Mucosa of descending colon (tissue), 3 donors: Measurements from ENCODE around the gene AFG3L2. TPM values are rescaled to one million over a fixed set of nuclear protein-coding genes. Genes with fewer than 3 reads are reported as not detected.

ENCODE experiments used
- ATAC-seq: fragments of 200-7000 bp; cut with Tn5 transposase; one replicate; pipeline ENCODE4 v1.9.1; 2020; ENCODE audit warnings: mild to moderate bottlenecking, moderate library complexity
- DNase-seq, 3 donors: peaks; one replicate each; pipeline ENCODE4 v3.0.0-alpha.2; 2020
- H3K36me3 ChIP-seq: fragments of 200-600 bp; one replicate; pipeline ENCODE4 v1.8.0; 2021; ENCODE audit warnings: low read depth, mild to moderate bottlenecking
- H3K4me1 ChIP-seq: fragments of 200-600 bp; one replicate; pipeline ENCODE4 v1.8.0; 2021; ENCODE audit warnings: low read depth, mild to moderate bottlenecking
- H3K4me3 ChIP-seq: fragments of 200-600 bp; one replicate; pipeline ENCODE4 v1.8.0; 2021; ENCODE audit warnings: mild to moderate bottlenecking
- H3K9me3 ChIP-seq: fragments of 200-600 bp; one replicate; pipeline ENCODE4 v1.8.0; 2021; ENCODE audit warnings: mild to moderate bottlenecking
- intact Hi-C, 2 donors: fragments of 100-400 bp; cut with DNase I in 1 of 2; cut with micrococcal nuclease in 1 of 2; formaldehyde crosslinking; loops; one replicate each; pipeline versions ENCODE4 v1.11.0 to v1.11.1; 2022; cut with DNase I, micrococcal nuclease
- total RNA-seq, 3 donors: library from RNA; stranded (reverse); fragmentation: NEBNext Ultra II Directional in 2 of 3; extraction: Animal tissue kit (Norgen Biotek cat#: 25700) in 2 of 3; gene quantifications; one replicate each; pipeline versions ENCODE4 v1.2.1 to v1.2.4, GENCODE V29; 2021 to 2023
- TF ChIP-seq, protein P1 (sequence below): fragments of 200-600 bp; IDR thresholded peaks from one replicate; pipeline ENCODE4 v1.8.0; 2022; ENCODE audit warnings: antibody characterized with exemption, mild to moderate bottlenecking
- donor health status: DM: no; HTN: no; CAD: no; lungs with moderate emphysema.
- donor health status: DM: no; HTN: no; CAD: no.
- donor health status: DM: no; HTN: yes; CAD: no.

The AFG3L2 gene
- total RNA-seq, 3 donors from 2014 or later: 68.5 to 104 (median 93.1) TPM

DNA sequence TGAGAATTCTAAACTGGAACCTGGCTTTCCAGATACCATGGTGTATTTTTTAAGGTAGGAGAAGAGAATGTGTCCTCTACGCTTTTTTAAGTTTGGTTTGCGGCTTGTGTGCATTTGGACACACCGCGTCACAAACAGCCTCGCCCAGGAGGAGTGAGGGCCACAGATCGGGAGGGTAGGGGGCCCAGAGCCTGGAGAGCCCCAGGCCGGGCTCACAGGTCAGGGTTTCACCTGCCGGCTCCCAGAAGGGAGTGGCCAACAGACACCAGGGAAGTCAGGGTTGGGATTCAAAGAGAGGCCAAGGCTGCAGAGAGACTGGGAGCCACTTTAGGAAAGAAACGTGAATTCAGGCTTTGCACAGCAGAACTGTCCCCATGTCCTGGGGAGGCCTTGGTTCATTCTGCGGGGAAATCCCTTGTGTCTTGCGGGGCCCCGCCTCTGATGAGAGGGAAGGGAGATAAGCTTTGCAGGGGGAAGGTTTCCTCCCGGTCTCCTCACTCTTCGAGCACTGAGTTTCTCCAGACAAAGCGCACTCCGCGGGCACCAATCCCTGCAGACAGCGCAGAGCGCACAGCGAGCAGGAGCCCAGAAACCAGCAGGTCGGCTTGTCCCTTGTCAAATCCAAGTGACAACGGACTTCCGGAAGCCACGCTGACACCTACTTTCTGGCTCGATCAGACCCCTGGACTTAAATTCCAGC is 70.9 kb downstream of the AFG3L2 start:
- H3K4me1 ChIP-seq: peaks cover 10% of the 10 kb centered on the region
- TF ChIP-seq, protein P1, sequence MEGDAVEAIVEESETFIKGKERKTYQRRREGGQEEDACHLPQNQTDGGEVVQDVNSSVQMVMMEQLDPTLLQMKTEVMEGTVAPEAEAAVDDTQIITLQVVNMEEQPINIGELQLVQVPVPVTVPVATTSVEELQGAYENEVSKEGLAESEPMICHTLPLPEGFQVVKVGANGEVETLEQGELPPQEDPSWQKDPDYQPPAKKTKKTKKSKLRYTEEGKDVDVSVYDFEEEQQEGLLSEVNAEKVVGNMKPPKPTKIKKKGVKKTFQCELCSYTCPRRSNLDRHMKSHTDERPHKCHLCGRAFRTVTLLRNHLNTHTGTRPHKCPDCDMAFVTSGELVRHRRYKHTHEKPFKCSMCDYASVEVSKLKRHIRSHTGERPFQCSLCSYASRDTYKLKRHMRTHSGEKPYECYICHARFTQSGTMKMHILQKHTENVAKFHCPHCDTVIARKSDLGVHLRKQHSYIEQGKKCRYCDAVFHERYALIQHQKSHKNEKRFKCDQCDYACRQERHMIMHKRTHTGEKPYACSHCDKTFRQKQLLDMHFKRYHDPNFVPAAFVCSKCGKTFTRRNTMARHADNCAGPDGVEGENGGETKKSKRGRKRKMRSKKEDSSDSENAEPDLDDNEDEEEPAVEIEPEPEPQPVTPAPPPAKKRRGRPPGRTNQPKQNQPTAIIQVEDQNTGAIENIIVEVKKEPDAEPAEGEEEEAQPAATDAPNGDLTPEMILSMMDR: no peak
- H3K9me3 ChIP-seq: no peaks in the 10 kb centered on the region
- H3K36me3 ChIP-seq: no peaks in the 10 kb centered on the region
- DNase-seq (no peak), ATAC-seq (no peak)
- no peak overlapping the region for H3K4me3 ChIP-seq
- intact Hi-C loops: no loop called here

DNA sequence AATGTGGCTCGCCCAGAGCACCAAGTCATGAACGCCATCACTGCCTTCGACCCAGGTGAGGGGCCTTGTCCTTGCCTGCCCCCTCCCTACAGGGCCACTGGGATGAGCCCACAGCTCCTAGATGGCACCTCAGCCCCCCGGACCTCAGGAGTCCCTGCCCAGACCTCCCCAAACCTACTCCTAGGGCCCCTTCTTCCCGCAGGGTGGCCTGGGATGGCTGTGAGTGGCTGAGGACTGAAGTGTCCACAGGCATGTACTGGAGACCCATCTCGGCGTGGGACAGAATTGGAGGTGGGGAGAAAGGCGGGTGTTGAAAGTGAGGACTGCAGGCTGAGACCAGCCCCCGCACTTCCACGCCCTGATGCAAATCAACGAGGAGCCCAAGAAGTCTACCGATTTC is 71.8 kb downstream of the AFG3L2 start:
- no peaks in the 10 kb centered on the region for H3K36me3 ChIP-seq
- peaks cover 10% of the 10 kb centered on the region for H3K4me1 ChIP-seq
- no peak for DNase-seq
- no peaks in the 10 kb centered on the region for H3K9me3 ChIP-seq
- TF ChIP-seq, protein P1: no peak
- no peak for ATAC-seq
- H3K4me3 ChIP-seq: no peak overlapping the region
- intact Hi-C loops: no loop called here

DNA sequence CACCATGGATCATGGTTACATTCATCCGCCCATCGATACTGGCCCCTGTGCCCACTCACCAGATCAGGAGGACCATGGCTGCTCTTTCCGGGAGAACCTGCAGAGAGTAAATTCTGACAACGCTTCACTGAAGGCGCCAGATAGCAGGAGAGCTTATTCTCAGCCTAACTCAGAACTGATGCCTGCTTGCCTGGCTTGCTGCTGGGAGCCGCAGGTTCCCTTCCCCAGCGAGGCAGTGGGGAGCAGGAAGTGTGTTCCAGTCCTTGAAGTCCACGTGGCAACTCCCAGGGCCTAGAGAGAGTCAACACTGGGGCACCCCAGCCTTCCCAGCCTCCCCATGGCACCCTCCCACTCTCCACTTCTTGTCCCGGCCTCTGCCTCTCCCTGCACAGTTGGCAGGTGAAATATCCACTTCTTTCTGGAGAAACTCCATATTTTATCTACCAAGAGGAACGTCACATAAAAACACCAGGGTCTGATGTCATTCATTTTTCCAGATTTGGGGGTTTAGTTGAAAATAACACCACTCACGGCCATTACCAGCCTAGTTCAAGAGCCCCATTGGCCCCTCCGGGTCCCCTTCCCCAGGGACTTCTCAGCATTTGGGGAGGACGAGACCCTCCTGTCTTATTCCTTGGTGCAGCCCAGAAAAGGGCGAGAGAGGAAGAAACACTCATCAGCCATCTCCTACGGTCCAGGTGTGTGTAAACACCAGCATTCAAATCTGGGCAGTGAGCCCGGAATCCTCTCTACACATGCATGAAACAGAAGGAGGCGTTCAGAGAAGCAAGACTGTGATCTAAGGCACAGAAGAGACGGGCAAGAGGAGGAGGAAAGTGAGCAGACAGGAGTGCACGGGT is 72.4 kb downstream of the AFG3L2 start:
- Histone ChIP-seq H3K4me1 (peaks cover 10% of the 10 kb centered on the region), H3K36me3 (no peaks in the 10 kb centered on the region), H3K4me3 (no peak overlapping the region), H3K9me3 (no peaks in the 10 kb centered on the region)
- ATAC-seq (no peak), DNase-seq (peak in 1 of 3 donors; percentile 40)
- TF ChIP-seq, protein P1: no peak
- intact Hi-C loops: no loop called here

DNA sequence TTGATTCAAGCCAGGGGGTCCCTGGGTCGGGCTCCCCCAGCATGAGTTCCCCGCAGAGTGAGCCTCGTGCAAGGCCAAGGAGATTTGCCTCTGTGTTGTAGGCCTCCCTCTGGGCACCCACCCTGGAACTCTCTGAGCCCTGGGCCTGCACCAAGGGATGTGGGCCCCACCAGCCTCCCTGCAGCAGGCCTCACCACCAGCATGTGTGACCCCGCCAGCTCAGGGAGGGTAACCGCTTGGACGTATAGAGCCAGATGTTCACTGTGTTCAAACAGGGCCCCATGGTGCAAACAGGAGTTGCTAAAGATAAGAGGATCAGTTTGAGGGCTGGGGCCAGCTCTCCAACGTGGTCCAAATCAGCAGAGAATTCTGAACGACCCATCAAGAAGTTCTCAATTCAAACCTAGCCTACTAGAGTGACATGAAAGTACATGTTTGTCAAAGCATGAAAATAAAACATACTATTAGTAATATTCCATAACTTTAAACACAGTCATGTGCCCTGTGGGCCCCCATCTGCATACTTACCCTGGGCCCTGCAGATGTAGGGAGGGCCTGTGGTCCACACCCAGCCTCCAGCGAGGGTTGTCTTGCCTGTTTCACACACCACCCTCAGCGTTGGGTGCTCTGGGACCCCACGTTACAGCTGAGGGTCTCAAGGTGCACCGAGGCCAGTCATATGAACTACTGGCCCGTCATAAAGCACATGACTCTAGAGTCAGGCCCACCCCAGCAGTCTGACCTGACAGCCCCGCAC is 74.5 kb downstream of the AFG3L2 start:
- intact Hi-C loops: no loop called here
- H3K36me3 ChIP-seq: no peaks in the 10 kb centered on the region
- H3K4me1 ChIP-seq: peaks cover 3% of the 10 kb centered on the region
- ATAC-seq (no peak), DNase-seq (no peak)
- TF ChIP-seq, protein P1: no peak
- no peak overlapping the region for H3K4me3 ChIP-seq
- H3K9me3 ChIP-seq: no peaks in the 10 kb centered on the region

DNA sequence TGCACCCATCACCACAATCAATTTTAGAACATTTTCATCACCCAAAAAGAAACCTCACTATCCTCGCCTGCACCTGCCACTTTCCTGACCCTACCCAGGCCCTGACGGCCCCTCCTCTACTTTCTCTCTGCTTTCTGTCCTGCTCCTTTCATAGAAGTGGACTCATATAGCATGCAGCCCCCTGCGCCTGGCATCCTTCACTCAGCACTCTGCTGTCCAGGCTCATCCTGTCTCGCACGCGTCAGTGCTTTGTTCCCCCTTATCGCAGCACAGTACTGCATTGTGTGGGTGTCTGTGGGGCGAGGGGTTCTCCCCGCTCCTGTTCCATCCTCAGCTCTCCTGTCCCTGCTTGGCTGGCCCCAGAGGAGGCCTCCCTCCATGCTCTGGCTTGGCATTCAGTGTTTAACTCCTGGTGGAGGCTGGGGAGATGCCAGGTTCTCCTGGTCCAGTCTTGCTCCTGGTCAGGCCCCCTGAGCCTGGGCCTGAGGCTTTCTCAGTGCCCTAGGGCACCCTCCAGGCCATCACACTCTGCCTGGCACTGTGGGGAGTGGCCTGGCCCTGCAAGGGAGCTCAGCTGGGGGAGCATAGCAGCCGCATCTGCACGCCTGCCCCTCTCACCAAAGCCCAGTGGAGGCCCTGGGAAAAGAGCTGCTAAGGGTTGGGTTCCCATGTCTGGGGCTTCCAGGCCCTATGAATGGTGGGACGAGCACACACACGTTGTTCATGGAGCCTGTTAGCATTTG is 75.6 kb downstream of the AFG3L2 start:
- no peak for DNase-seq
- ATAC-seq: no peak
- intact Hi-C loops: no loop called here
- no peaks in the 10 kb centered on the region for H3K9me3 ChIP-seq
- H3K4me1 ChIP-seq: no peaks in the 10 kb centered on the region
- H3K36me3 ChIP-seq: no peaks in the 10 kb centered on the region
- H3K4me3 ChIP-seq: no peak overlapping the region
- TF ChIP-seq, protein P1: no peak
